Mesenchymal stem cell (in vitro differentiated cells and primary cell): Measurements from ENCODE around the gene PLXDC1.

Source experiments
- DNase-seq: peaks from one replicate; pipeline ENCODE4 v3.0.0-alpha.2; 2013
- H2AFZ ChIP-seq: one replicate; pipeline ENCODE4 v1.6.1; 2013; ENCODE audit warnings: low read depth, mild to moderate bottlenecking, control low read depth, inconsistent platforms, low read length, moderate library complexity
- H2AK5ac ChIP-seq: 2 replicates; pipeline ENCODE4 v1.6.1; 2013; ENCODE audit warnings: low read length, moderate library complexity, mild to moderate bottlenecking, inconsistent platforms; ENCODE audit not compliant: severe bottlenecking
- H2BK120ac ChIP-seq: one replicate; pipeline ENCODE4 v1.6.1; 2013; ENCODE audit warnings: low read depth, mild to moderate bottlenecking, inconsistent platforms, low read length, moderate library complexity
- H2BK12ac ChIP-seq, 2 experiments: one replicate each; pipeline ENCODE4 v1.6.1; 2013; ENCODE audit warnings: inconsistent platforms in 2 of 2, low read length in 2 of 2, mild to moderate bottlenecking in 2 of 2, moderate library complexity in 2 of 2, control low read depth in 1 of 2
- H2BK15ac ChIP-seq: one replicate; pipeline ENCODE4 v1.6.1; 2013; ENCODE audit warnings: mild to moderate bottlenecking, low read depth, inconsistent platforms; ENCODE audit not compliant: poor library complexity, severe bottlenecking
- H2BK5ac ChIP-seq: 2 replicates; pipeline ENCODE4 v1.6.1; 2013; ENCODE audit warnings: low read depth, mild to moderate bottlenecking, low read length, control low read depth, inconsistent platforms; ENCODE audit not compliant: poor library complexity, severe bottlenecking
- H3K14ac ChIP-seq, 2 experiments: one replicate each; pipeline ENCODE4 v1.6.1; 2013; ENCODE audit warnings: inconsistent platforms in 2 of 2, low read length in 2 of 2, control low read depth in 1 of 2, mild to moderate bottlenecking in 1 of 2, moderate library complexity in 1 of 2
- H3K18ac ChIP-seq, 2 experiments: one replicate each; pipeline ENCODE4 v1.6.1; 2013; ENCODE audit warnings: inconsistent platforms in 2 of 2, low read length in 2 of 2, control low read depth in 1 of 2, low read depth in 1 of 2, mild to moderate bottlenecking in 1 of 2
- H3K23ac ChIP-seq, 2 experiments: one replicate each; pipeline ENCODE4 v1.6.1; 2013; ENCODE audit warnings: inconsistent platforms in 2 of 2, low read length in 2 of 2, mild to moderate bottlenecking in 2 of 2, moderate library complexity in 2 of 2, control low read depth in 1 of 2
- H3K27ac ChIP-seq: 2 replicates; pipeline ENCODE4 v1.5.1; 2013; ENCODE audit warnings: mild to moderate bottlenecking, moderate library complexity, low read length, control low read depth, inconsistent platforms; ENCODE audit not compliant: poor library complexity, severe bottlenecking
- H3K27me3 ChIP-seq, 2 experiments: 2 replicates each; pipeline versions ENCODE4 v1.6.1 to v1.7.0; 2013; ENCODE audit warnings: low read length in 2 of 2, mild to moderate bottlenecking in 2 of 2, moderate library complexity in 2 of 2, control low read depth in 1 of 2, inconsistent platforms in 1 of 2; ENCODE audit not compliant: control insufficient read depth in 1 of 2, insufficient read depth in 1 of 2
- H3K36me3 ChIP-seq, 2 experiments: 2 replicates each; pipeline versions ENCODE4 v1.6.1 to v1.7.0; 2013; ENCODE audit warnings: low read length in 2 of 2, control low read depth in 1 of 2, inconsistent platforms in 1 of 2, low read depth in 1 of 2, mild to moderate bottlenecking in 1 of 2; ENCODE audit not compliant: insufficient read depth in 2 of 2, control insufficient read depth in 1 of 2
- H3K4ac ChIP-seq, 2 experiments: one replicate each; pipeline ENCODE4 v1.6.1; 2013; ENCODE audit warnings: inconsistent platforms in 2 of 2, low read length in 2 of 2, mild to moderate bottlenecking in 2 of 2, moderate library complexity in 2 of 2, control low read depth in 1 of 2, low read depth in 1 of 2
- H3K4me1 ChIP-seq: 2 replicates; pipeline ENCODE4 v1.6.1; 2013; ENCODE audit warnings: low read depth, low read length, control low read depth; ENCODE audit not compliant: control insufficient read depth, insufficient read depth
- H3K4me2 ChIP-seq: 2 replicates; pipeline ENCODE4 v1.6.1; 2013; ENCODE audit warnings: low read length, mild to moderate bottlenecking, inconsistent platforms; ENCODE audit not compliant: poor library complexity, severe bottlenecking
- H3K4me3 ChIP-seq, 2 experiments: 2 replicates each; pipeline versions ENCODE4 v1.5.1 to v1.7.0; 2013; ENCODE audit warnings: low read length in 2 of 2, mild to moderate bottlenecking in 2 of 2, control low read depth in 1 of 2, low read depth in 1 of 2; ENCODE audit not compliant: insufficient read depth in 1 of 2
- H3K79me1 ChIP-seq: replicated peaks from 2 replicates; pipeline ENCODE4 v1.6.1; 2013; ENCODE audit warnings: mild to moderate bottlenecking, control low read depth, low read length, inconsistent platforms; ENCODE audit not compliant: poor library complexity, severe bottlenecking
- H3K9ac ChIP-seq: 2 replicates; pipeline ENCODE4 v1.7.0; 2013; ENCODE audit warnings: mild to moderate bottlenecking, low read length, moderate library complexity
- H3K9me3 ChIP-seq: 2 replicates; pipeline ENCODE4 v1.7.0; 2013; ENCODE audit warnings: mild to moderate bottlenecking, low read length; ENCODE audit not compliant: control insufficient read depth
- H4K8ac ChIP-seq: one replicate; pipeline ENCODE4 v1.6.1; 2013; ENCODE audit warnings: inconsistent platforms, mild to moderate bottlenecking, low read length, moderate library complexity
- H4K91ac ChIP-seq: one replicate; pipeline ENCODE4 v1.6.1; 2013; ENCODE audit warnings: mild to moderate bottlenecking, low read length, inconsistent platforms
- WGBS: methylation state at CpG from one replicate; pipeline ENCODE4 v1.1.7; 2013; ENCODE audit warnings: mixed read lengths; 5-methylcytosine and 5-hydroxymethylcytosine counted together

The PLXDC1 gene

GRCh38 chr17:39181303-39181702 is 29.9 kb upstream of the PLXDC1 start:
- H3K27me3 ChIP-seq, result no peaks in the 10 kb centered on the region
- WGBS, result over 99% methylated on average over 5 of the region's 5 CpGs

GRCh38 chr17:39178536-39178935 is 27.1 kb upstream of the PLXDC1 start:
- Histone ChIP-seq H3K14ac (no peak overlapping the region), H3K4ac (no peak overlapping the region), H2BK12ac (no peak overlapping the region), H2BK15ac (no peak overlapping the region), H3K9ac (no peak overlapping the region), H3K79me1 (no peaks in the 10 kb centered on the region), H3K27me3 (no peaks in the 10 kb centered on the region), H2AFZ (no peak overlapping the region), H4K8ac (no peak overlapping the region), H3K4me2 (no peak overlapping the region), H3K36me3 (peaks cover 57 to 58% of the 10 kb centered on the region in 2 experiments), H2BK120ac (no peak overlapping the region), H3K9me3 (no peaks in the 10 kb centered on the region), H3K27ac (no peak overlapping the region), H3K4me3 (no peak overlapping the region), H3K18ac (no peak overlapping the region), H3K4me1 (peaks cover 4% of the 10 kb centered on the region), H4K91ac (no peak overlapping the region), H3K23ac (no peak overlapping the region), H2AK5ac (no peak overlapping the region), H2BK5ac (no peak overlapping the region)
- 55% methylated on average over 4 of the region's 4 CpGs for WGBS
- DNase-seq, result peak; percentile 46

More at GRCh38 chr17:39181303-39181702, 29.9 kb upstream of the PLXDC1 start:
- H3K9me3 ChIP-seq, result no peaks in the 10 kb centered on the region
- H3K14ac ChIP-seq, result no peak overlapping the region
- no peak overlapping the region for H3K9ac ChIP-seq
- H2BK15ac ChIP-seq, result no peak overlapping the region
- no peak overlapping the region for H4K91ac ChIP-seq
- no peak overlapping the region for H3K4me2 ChIP-seq
- H3K36me3 ChIP-seq, result peaks cover 65 to 67% of the 10 kb centered on the region in 2 experiments
- peaks cover 2% of the 10 kb centered on the region for H3K79me1 ChIP-seq
- no peak for DNase-seq
- no peak overlapping the region for H3K18ac ChIP-seq
- H3K27ac ChIP-seq, result no peak overlapping the region
- H3K4ac ChIP-seq, result no peak overlapping the region
- no peak overlapping the region for H2BK12ac ChIP-seq
- H2BK5ac ChIP-seq, result no peak overlapping the region
- no peak overlapping the region for H4K8ac ChIP-seq
- H2BK120ac ChIP-seq, result no peak overlapping the region
- H3K4me3 ChIP-seq, result no peak overlapping the region
- no peak overlapping the region for H3K23ac ChIP-seq
- H2AFZ ChIP-seq, result no peak overlapping the region
- no peaks in the 10 kb centered on the region for H3K4me1 ChIP-seq
- H2AK5ac ChIP-seq, result no peak overlapping the region

GRCh38 chr17:39177256-39177655 is 25.8 kb upstream of the PLXDC1 start:
- Histone ChIP-seq H2AFZ (no peak overlapping the region), H3K9ac (no peak overlapping the region), H3K4me3 (peak overlapping the region in 1 of 2 experiments; percentile 38), H2BK15ac (no peak overlapping the region), H3K9me3 (no peaks in the 10 kb centered on the region), H3K14ac (no peak overlapping the region), H3K27me3 (peaks cover 0 to 7% of the 10 kb centered on the region in 2 experiments), H4K91ac (no peak overlapping the region), H2AK5ac (no peak overlapping the region), H3K36me3 (peaks cover 47 to 53% of the 10 kb centered on the region in 2 experiments), H4K8ac (no peak overlapping the region), H3K4ac (no peak overlapping the region), H2BK12ac (no peak overlapping the region), H2BK120ac (no peak overlapping the region), H3K4me2 (no peak overlapping the region), H3K27ac (no peak overlapping the region), H3K4me1 (peaks cover 4% of the 10 kb centered on the region), H3K18ac (no peak overlapping the region), H3K79me1 (no peaks in the 10 kb centered on the region), H2BK5ac (no peak overlapping the region), H3K23ac (no peak overlapping the region)
- no peak for DNase-seq
- 93% methylated on average over 12 of the region's 12 CpGs for WGBS

DNA sequence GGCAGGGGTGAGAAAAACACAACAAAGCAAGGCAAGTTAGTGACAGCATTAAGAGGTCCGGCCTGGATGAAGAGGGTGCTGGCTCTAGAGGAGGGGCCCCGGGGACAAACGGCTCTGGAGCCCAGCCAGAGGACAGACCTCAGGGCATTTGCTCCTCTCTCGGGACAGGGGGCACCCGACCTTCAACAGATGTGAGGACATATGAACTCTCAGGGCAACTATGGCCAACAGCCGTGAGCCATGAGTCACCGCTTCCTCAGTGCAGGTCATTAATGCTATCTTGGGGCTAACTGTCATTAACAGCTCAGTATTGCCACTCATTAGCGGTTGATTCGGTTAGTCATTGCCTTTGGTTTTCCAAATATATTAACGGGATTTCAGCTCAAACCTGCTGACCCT is 24.3 kb upstream of the PLXDC1 start:
- Histone ChIP-seq H2AFZ (no peak overlapping the region), H3K9me3 (no peaks in the 10 kb centered on the region), H3K23ac (no peak overlapping the region), H3K9ac (no peak overlapping the region), H3K27me3 (peaks cover 0 to 13% of the 10 kb centered on the region in 2 experiments), H2BK120ac (no peak overlapping the region), H3K36me3 (peaks cover 40 to 42% of the 10 kb centered on the region in 2 experiments), H3K27ac (no peak overlapping the region), H3K4me1 (peaks cover 4% of the 10 kb centered on the region), H3K18ac (no peak overlapping the region), H2BK15ac (no peak overlapping the region), H4K8ac (no peak overlapping the region), H3K4me2 (no peak overlapping the region), H3K4ac (no peak overlapping the region), H2AK5ac (no peak overlapping the region), H3K14ac (no peak overlapping the region), H3K4me3 (no peak overlapping the region), H3K79me1 (no peaks in the 10 kb centered on the region), H2BK12ac (no peak overlapping the region), H4K91ac (no peak overlapping the region), H2BK5ac (no peak overlapping the region)
- 53% methylated on average over 10 of the region's 10 CpGs for WGBS
- no peak for DNase-seq
